ENCODE data around the gene NCCRP1.

Gene NCCRP1

DNA sequence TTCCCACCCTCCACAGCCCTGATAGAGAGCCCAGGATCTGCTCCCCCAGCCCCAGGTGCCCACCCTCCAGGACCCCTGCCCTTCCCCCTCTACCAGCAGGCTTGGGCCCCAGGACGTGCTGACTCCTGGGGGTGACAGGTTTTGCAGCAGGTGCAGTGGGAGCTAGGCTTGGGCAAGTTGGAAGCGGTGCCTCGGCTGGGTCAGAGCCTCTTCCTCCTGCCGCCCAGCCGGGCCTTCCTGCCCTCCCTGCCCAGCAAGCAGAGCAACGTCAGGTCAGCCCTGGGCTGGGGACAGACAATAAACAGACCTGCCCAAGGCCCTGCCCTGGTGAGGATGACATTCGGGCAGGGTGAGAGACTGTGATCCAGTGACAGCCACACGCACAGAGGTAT, 9.2 kb upstream of the NCCRP1 start:
- Histone ChIP-seq H3K4me3 (ENCODE audit: low read depth, low read length) (no peak overlapping the region), H3K27ac (no peak overlapping the region), H3K27me3 (ENCODE audit: insufficient read depth, low read depth, severe bottlenecking) (no peaks in the 10 kb centered on the region), H3K9me3 (ENCODE audit: severe bottlenecking) (no peaks in the 10 kb centered on the region), H3K36me3 (no peaks in the 10 kb centered on the region)
- no peak for DNase-seq
- TF ChIP-seq, protein P1, sequence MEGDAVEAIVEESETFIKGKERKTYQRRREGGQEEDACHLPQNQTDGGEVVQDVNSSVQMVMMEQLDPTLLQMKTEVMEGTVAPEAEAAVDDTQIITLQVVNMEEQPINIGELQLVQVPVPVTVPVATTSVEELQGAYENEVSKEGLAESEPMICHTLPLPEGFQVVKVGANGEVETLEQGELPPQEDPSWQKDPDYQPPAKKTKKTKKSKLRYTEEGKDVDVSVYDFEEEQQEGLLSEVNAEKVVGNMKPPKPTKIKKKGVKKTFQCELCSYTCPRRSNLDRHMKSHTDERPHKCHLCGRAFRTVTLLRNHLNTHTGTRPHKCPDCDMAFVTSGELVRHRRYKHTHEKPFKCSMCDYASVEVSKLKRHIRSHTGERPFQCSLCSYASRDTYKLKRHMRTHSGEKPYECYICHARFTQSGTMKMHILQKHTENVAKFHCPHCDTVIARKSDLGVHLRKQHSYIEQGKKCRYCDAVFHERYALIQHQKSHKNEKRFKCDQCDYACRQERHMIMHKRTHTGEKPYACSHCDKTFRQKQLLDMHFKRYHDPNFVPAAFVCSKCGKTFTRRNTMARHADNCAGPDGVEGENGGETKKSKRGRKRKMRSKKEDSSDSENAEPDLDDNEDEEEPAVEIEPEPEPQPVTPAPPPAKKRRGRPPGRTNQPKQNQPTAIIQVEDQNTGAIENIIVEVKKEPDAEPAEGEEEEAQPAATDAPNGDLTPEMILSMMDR (IDR thresholded peaks at IDR 0.05; ENCODE audit: low read depth, low read length): no peak

DNA sequence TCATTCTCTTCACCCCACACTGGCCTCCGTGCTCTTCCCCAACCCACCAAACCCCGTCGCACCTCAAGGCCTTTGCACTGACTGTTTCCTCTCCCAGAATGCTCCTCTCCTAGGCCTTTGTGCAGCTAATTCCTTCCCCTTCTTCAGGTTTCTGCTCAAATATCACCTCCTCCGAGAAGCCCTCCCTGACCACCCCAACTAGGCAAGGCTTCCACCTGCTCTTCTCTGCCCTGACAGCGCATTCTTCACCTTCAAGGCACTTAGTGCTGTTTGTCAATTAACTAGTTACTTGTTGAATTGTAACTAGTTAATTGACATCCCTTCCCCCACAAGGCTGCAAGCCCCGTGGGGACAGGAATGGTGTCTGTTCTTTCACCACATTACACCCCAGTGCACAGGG, 7.8 kb upstream of the NCCRP1 start:
- Histone ChIP-seq H3K27me3 (ENCODE audit: insufficient read depth, low read depth, severe bottlenecking) (no peaks in the 10 kb centered on the region), H3K27ac (no peak overlapping the region), H3K36me3 (no peaks in the 10 kb centered on the region), H3K4me3 (ENCODE audit: low read depth, low read length) (no peak overlapping the region), H3K9me3 (ENCODE audit: severe bottlenecking) (no peaks in the 10 kb centered on the region)
- TF ChIP-seq, protein P1 (IDR thresholded peaks at IDR 0.05; ENCODE audit: low read depth, low read length): no peak
- DNase-seq: no peak

DNA sequence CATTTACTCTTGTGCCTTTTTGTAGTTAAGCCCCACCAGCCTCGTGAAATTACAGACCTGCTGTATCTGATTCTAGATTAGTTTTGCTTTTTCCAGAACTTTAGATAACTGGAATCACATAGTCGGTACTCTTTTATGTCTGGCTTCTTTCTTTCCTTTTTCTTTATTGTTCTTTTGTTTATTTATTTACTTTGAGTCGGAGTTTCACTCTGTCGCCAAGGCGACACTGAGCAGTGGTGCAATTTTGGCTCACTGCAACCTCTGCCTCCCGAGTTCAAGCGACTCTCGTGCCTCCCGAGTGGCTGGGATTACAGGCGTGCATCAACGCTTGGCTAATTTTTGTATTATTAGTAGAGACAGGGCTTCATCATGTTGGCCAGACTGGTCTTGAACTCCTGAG, 6.0 kb upstream of the NCCRP1 start:
- no peak overlapping the region for H3K4me3 ChIP-seq (ENCODE audit: low read depth, low read length)
- no peak for DNase-seq
- no peaks in the 10 kb centered on the region for H3K27me3 ChIP-seq (ENCODE audit: insufficient read depth, low read depth, severe bottlenecking)
- TF ChIP-seq, protein P1 (IDR thresholded peaks at IDR 0.05; ENCODE audit: low read depth, low read length): no peak
- no peaks in the 10 kb centered on the region for H3K36me3 ChIP-seq
- H3K9me3 ChIP-seq (ENCODE audit: severe bottlenecking): no peaks in the 10 kb centered on the region
- no peak overlapping the region for H3K27ac ChIP-seq

DNA sequence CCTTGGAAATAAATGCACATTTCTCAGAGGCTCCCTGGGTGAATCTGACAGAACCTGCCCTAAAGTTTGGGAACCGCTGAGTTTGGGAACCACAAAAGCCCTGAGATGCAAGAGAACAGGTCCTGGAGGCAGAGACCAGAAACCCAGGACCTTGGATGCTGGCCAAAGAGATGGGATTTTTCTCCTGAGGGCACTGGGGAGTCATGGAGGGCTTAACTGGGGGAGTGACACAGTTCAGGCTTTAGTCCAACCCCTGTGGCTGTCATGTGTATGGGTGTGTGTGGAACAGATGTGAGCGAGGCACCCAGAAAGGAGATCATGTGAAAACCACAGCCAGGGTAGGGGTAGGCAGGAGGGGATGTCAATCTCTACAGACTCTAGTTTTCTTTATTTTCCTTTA, 3.9 kb upstream of the NCCRP1 start:
- TF ChIP-seq, protein P1 (IDR thresholded peaks at IDR 0.05; ENCODE audit: low read depth, low read length): no peak
- Histone ChIP-seq H3K27ac (no peak overlapping the region), H3K27me3 (ENCODE audit: insufficient read depth, low read depth, severe bottlenecking) (no peaks in the 10 kb centered on the region), H3K9me3 (ENCODE audit: severe bottlenecking) (no peaks in the 10 kb centered on the region), H3K4me3 (ENCODE audit: low read depth, low read length) (no peak overlapping the region), H3K36me3 (no peaks in the 10 kb centered on the region)
- DNase-seq: no peak

DNA sequence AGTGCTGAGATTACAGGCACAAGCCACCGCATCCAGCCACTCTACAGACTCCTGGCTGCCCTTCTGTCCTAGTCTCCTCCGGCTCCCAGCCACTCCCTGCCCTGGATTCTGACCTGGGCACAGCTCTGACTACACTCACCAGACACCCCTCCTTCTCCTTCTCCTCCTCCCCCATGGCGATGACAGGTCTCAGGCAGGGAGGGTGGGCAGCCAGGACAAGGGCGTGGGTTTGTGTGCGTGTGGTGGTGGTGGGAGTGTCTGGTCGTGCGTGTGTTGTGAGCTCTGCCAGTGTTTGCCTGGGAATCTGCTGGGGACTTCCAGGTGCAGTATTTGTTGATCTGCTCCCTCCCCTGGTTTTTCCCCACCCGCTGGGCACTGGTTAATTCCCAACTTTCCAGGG, 3.0 kb upstream of the NCCRP1 start:
- Histone ChIP-seq H3K9me3 (ENCODE audit: severe bottlenecking) (no peaks in the 10 kb centered on the region), H3K27me3 (ENCODE audit: insufficient read depth, low read depth, severe bottlenecking) (no peaks in the 10 kb centered on the region), H3K4me3 (ENCODE audit: low read depth, low read length) (no peak overlapping the region), H3K27ac (no peak overlapping the region), H3K36me3 (no peaks in the 10 kb centered on the region)
- no peak for DNase-seq
- TF ChIP-seq, protein P1 (IDR thresholded peaks at IDR 0.05; ENCODE audit: low read depth, low read length): no peak

DNA sequence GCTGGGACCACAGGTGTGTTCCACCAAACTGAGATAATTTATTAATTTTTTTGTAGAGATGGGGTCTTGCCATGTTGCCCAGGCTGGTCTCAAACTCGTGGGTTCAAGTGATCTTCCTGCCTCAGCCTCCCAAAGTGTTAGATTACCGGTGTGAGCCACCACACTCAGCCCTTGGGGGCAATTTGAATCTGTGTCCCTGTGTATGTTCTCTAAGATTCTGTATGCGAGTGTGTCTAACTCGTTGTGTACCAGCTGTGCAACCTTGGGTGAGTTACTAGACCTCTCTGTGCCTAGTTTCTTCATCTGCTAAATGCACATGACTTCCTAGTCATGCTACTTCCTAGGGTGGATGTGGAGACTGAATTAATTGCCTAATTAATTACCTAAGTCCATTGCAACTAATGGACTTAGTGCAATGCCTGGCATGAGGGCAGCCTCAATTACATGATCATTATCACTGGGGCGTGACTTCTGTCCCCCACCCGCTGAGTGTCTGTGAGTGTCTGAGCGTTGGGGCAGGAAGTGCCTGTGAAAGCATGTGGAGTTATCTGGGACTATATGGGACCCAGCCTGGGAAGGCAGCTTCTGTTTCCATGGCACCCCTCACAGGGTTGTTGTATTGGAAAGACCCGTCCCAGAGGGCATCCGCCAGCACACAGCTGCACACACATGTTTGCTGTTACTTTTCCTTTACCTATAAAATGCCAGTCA, 1.8 kb upstream of the NCCRP1 start:
- Histone ChIP-seq H3K36me3 (no peaks in the 10 kb centered on the region), H3K27me3 (ENCODE audit: insufficient read depth, low read depth, severe bottlenecking) (no peaks in the 10 kb centered on the region), H3K4me3 (ENCODE audit: low read depth, low read length) (no peak overlapping the region), H3K9me3 (ENCODE audit: severe bottlenecking) (no peaks in the 10 kb centered on the region), H3K27ac (no peak overlapping the region)
- TF ChIP-seq, protein P1 (IDR thresholded peaks at IDR 0.05; ENCODE audit: low read depth, low read length): no peak
- no peak for DNase-seq
